HG03378 (cell line): ENCODE results near the gene COX4I2.
A peak's percentile ranks its signal among the peaks of the same experiment; 100 is the strongest.

Experiments
- ATAC-seq: cut with Tn5 transposase; IDR thresholded peaks from one replicate; pipeline ENCODE4 v1.9.1; 2021; ENCODE audit warnings: mild to moderate bottlenecking, moderate library complexity; ENCODE audit not compliant: unreplicated experiment

Gene COX4I2

DNA sequence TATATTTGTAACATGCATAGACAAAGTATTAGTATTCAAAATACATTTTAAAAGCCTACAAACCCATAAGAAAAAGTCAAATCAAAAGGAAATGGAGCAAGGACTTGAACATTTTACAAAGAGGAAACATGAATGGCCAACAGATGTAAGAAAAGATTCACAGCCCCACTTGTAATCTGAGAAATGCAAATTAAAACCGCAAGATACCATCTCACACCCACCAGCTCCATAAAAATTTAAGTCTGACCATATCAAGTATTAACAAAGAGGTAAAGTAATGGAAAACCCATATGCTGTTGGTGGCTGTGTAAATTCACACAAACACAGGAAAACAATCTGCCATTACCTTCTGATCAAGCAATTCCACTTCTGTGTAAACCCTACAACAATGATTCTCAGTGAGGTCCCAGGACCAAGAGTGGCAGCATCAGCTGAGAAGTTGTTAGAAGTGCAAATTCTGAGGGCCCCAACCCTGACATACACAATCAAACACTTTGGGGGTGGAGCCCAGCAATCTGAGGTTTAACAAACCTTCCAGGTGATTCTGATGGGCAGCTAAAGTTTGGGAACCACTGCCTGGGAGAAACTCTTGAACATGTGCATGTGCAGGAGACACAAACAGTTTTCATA lies 54.0 kb downstream of the COX4I2 start:
- peak; percentile 56 for ATAC-seq

DNA sequence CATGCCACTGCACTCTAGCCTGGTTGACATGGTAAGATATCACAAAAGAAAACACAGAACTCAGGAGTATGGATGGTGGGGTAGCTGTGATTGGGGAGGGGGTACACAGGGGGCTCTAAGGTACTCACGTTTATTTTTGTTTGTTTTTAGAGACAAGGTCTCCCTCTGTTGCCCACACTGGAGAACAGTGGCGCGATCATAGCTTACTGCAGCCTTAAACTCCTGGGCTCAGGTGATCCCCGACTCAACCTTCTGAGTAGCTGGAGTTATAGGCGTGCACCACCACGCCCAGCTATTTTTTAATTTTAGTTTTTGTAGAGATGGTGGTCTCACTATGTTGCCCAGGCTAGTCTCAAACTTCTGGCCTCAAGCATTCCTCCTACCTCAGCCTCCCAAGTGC lies 55.7 kb downstream of the COX4I2 start:
- no peak for ATAC-seq

DNA sequence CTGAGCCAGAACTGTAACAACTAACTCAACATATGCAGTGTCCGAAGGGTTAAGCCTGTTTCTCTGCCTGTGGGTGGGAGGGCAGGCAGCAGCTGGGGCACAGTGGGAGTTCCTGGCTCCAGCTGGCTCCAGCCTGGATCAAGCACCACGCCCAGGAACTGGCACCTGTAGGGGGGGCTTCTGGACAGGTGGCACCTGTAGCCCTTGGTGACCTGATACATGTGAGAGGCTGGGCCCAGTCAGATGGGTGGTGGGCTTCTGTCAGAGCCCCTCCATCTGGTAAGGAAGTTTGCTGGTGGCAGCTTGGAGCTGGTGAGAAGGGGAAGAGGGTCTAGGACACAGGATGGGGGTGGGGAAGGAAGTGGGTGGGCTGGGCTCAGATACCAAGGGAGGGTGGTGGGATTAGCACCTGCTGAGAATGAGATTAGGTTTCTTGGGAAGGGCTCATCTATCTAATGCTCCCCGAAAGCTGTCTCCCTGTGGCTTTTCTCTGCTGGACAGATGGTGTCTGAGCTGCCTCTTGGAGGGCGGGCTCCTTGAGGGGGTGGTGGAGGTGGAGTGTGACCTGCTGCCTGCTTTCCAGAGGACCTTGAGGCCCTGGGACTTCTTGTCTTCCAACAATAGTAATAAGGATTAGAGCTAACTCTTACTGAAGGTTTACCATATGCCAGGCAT lies 56.4 kb downstream of the COX4I2 start:
- ATAC-seq: no peak
